Kidney (tissue), 14 donors: ENCODE results near the gene SLC22A23. TPM values are rescaled to one million over a fixed set of nuclear protein-coding genes. Genes with fewer than 3 reads are reported as not detected.

Experiments used
- DNase-seq, 5 donors: peaks; one replicate each; pipeline ENCODE4 v3.0.0-alpha.2; 2013 to 2020
- FAIRE-seq: peaks from 2 replicates; lab custom pipeline; 2012; peaks lifted over from hg19 to GRCh38; lab: Jason Lieb, UNC
- H3K27ac ChIP-seq, 2 donors: one replicate each; pipeline ENCODE4 v1.7.0; 2013; ENCODE audit warnings: low read depth in 2 of 2, low read length in 2 of 2, inconsistent platforms in 1 of 2
- H3K27me3 ChIP-seq: one replicate; pipeline ENCODE4 v1.7.1; 2013; ENCODE audit warnings: low read length, inconsistent platforms; ENCODE audit not compliant: control insufficient read depth, insufficient read depth
- H3K36me3 ChIP-seq, 3 donors: one replicate each; pipeline versions ENCODE4 v1.7.0 to v1.7.1; 2013; ENCODE audit warnings: low read length in 3 of 3, control low read depth in 1 of 3, inconsistent platforms in 1 of 3; ENCODE audit not compliant: insufficient read depth in 3 of 3, control insufficient read depth in 2 of 3
- H3K4me1 ChIP-seq, 3 donors: one replicate each; pipeline versions ENCODE4 v1.7.0 to v1.7.1; 2013; ENCODE audit warnings: low read length in 3 of 3, inconsistent platforms in 1 of 3, low read depth in 1 of 3; ENCODE audit not compliant: control insufficient read depth in 2 of 3, insufficient read depth in 2 of 3
- H3K4me3 ChIP-seq, 3 donors: one replicate each; pipeline versions ENCODE4 v1.7.0 to v1.8.1; 2013; ENCODE audit warnings: low read length in 3 of 3, control low read depth in 1 of 3, inconsistent platforms in 1 of 3
- H3K9ac ChIP-seq, 3 donors: one replicate each; pipeline versions ENCODE4 v1.7.0 to v1.7.1; 2013; ENCODE audit warnings: low read length in 3 of 3, control low read depth in 1 of 3, inconsistent platforms in 1 of 3
- H3K9me3 ChIP-seq, 3 donors: one replicate each; pipeline versions ENCODE4 v1.7.0 to v1.7.1; 2013; ENCODE audit warnings: low read length in 3 of 3, control low read depth in 1 of 3, inconsistent platforms in 1 of 3; ENCODE audit not compliant: control insufficient read depth in 2 of 3, insufficient read depth in 1 of 3
- CTCF ChIP-seq: IDR thresholded peaks from 3 replicates; pipeline ENCODE4 v1.5.1; 2012; ENCODE audit warnings: mild to moderate bottlenecking, moderate library complexity, borderline replicate concordance; ENCODE audit not compliant: insufficient read depth; ENCODE audit errors: extremely low read depth
- intact Hi-C: fragments of 100-400 bp; cut with DNase I; formaldehyde crosslinking; loops from one replicate; pipeline ENCODE4 v1.11.1; 2022
- polyA plus RNA-seq: library from polyadenylated mRNA; stranded (reverse); fragments of 350-450 nt; fragmentation: Illumina TruSeq; extraction: RNeasy Lipid Tissue Mini Kit (QIAGEN cat#74804); gene quantifications from one replicate; pipeline ENCODE4 v1.2.3, GENCODE V29; 2014; ENCODE audit warnings: low read depth, low replicate concordance; ENCODE audit not compliant: insufficient read depth
- total RNA-seq: library from RNA; stranded (reverse); fragmentation: NEBNext Ultra II Directional; extraction: Animal tissue kit (Norgen Biotek cat#: 25700); gene quantifications from one replicate; pipeline ENCODE4 v1.2.1, GENCODE V29; 2021
- donor health status: control.
- donor health status: control.
- donor health status: control.
- donor health status: control.
- donor health status: control.
- donor health status: DM: yes; HTN: yes; CAD: no.
- donor health status: Normal renal cell carcinoma (clear cell type).

Gene SLC22A23
- total and polyA plus RNA-seq, 2 donors from 2014 or later, result 5.3 to 5.7 TPM

- no peak overlapping the region for H3K9ac ChIP-seq
- no peaks in the 10 kb centered on the region for H3K27me3 ChIP-seq
- H3K36me3 ChIP-seq, result no peaks in the 10 kb centered on the region
- TF ChIP-seq CTCF, result no peak
- no peaks in the 10 kb centered on the region for H3K9me3 ChIP-seq
- H3K4me3 ChIP-seq, result no peak overlapping the region
- no peak for FAIRE-seq
- no peak overlapping the region for H3K27ac ChIP-seq
- H3K4me1 ChIP-seq, result peaks cover 0 to 28% (median 17%) of the 10 kb centered on the region in 3 donors
- intact Hi-C loops, result no loop called here
- no peak for DNase-seq
Measured at GRCh38 chr6:3360727-3361045, 96.2 kb downstream of the SLC22A23 start.

GRCh38 chr6:3359973-3360726 lies 96.7 kb downstream of the SLC22A23 start:
- FAIRE-seq (no peak), DNase-seq (no peak)
- H3K9me3 ChIP-seq, result no peaks in the 10 kb centered on the region
- no peaks in the 10 kb centered on the region for H3K27me3 ChIP-seq
- H3K36me3 ChIP-seq, result no peaks in the 10 kb centered on the region
- intact Hi-C loops, result no loop called here
- H3K27ac ChIP-seq, result no peak overlapping the region
- H3K4me3 ChIP-seq, result no peak overlapping the region
- no peak for TF ChIP-seq CTCF
- no peak overlapping the region for H3K9ac ChIP-seq
- peaks cover 0 to 28% (median 17%) of the 10 kb centered on the region in 3 donors for H3K4me1 ChIP-seq

GRCh38 chr6:3359101-3359752 lies 97.6 kb downstream of the SLC22A23 start:
- Histone ChIP-seq H3K27ac (no peak overlapping the region), H3K36me3 (no peaks in the 10 kb centered on the region), H3K9me3 (no peaks in the 10 kb centered on the region), H3K9ac (no peak overlapping the region), H3K4me3 (no peak overlapping the region), H3K27me3 (no peaks in the 10 kb centered on the region), H3K4me1 (peaks cover 0 to 29% (median 22%) of the 10 kb centered on the region in 3 donors)
- TF ChIP-seq CTCF, result no peak
- intact Hi-C loops, result no loop called here
- FAIRE-seq (no peak), DNase-seq (no peak)
